Measurements from ENCODE around the gene ZFAND2B.

Gene ZFAND2B

DNA sequence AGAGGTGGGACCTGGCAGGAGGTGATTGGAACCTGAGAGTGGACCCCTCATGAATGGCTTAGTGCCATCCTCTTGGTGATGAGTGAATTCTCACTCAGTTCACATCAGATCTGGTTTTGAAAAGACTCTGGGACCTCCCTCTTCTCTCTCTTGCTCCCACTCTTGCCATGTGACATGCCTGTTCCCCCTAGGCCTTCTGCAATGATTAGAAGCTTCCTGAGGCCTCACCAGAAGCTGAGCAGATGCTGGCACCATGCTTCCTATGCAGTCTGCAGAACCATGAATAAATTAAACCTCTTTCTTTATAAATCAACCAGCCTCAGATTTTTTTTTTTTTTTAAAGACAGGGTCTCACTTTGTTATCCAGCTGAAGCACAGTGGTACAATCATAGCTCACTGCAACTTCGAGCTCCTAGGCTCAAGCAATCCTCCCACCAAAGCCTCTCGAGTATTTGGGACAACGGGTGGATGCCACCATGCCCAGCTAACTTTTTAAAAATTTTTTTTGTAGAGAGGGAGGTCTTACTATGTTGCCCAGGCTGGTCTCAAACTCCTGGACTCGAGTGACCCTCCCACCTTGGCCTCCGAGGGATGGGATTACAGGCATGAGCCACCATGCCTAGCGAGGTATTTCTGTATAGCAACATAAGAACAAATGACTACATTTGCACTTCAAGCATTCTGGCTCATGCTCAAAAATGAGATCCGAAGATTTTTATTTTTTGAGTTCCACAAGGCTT is 2.0 kb upstream of the ZFAND2B start:
- no peak for DNase-seq

DNA sequence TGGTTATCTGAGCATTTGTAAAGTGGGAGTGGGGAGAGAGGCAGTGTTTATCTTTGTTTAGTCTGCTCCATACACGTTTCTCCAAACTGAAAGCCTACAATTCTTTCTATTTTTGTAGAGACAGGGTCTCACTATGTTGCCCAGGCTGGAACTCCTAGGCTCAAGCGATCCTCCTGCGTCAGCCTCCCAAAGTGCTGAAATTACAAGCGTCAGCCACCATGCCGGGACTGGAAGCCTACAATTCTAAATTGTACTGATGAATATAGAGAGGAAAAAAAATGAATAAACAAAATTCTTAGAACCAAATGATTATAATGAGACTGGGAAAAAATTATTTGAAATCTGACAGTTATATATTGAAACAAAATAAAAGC is 1.4 kb upstream of the ZFAND2B start:
- DNase-seq, result no peak

- DNase-seq, result no peak
These were observed 628 bp upstream of the ZFAND2B start for GRCh38 chr2:219205981-219206327.

DNA sequence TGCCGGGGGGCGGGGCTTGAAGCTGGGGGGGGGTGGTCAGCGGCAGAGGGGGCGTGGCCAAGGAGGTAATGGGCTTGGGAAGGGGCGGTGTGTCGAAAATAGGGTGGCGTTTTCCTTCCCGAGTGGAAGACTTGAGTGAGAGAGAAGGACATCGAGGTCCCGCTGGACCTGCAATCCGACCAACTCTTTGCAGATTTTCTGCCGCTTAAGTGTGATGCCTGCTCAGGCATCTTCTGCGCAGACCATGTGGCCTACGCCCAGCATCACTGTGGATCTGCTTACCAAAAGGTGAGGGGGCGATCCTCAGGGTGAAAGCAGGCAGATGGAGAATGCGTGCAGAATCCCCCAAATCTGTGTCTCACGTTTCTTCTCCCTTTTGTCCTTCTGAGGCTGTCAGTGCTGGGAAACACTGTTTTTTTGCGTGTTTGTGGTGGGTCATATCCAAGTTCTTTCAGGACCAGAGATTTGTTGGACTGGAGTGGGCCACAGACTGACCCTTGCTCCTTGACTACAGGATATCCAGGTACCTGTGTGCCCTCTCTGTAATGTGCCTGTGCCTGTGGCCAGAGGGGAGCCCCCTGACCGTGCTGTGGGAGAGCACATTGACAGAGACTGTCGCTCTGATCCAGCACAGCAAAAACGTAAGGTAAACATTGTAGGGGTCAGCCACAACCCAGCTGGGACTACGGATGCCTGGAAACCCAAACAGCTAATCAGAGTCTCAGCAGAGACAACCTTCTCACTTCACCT is 727 bp downstream of the ZFAND2B start:
- no peak for DNase-seq

GRCh38 chr2:219207884-219208740 is 1.5 kb downstream of the ZFAND2B start:
- DNase-seq, result no peak

GRCh38 chr2:219209236-219210195 is 2.9 kb downstream of the ZFAND2B start:
- DNase-seq, result no peak

DNA sequence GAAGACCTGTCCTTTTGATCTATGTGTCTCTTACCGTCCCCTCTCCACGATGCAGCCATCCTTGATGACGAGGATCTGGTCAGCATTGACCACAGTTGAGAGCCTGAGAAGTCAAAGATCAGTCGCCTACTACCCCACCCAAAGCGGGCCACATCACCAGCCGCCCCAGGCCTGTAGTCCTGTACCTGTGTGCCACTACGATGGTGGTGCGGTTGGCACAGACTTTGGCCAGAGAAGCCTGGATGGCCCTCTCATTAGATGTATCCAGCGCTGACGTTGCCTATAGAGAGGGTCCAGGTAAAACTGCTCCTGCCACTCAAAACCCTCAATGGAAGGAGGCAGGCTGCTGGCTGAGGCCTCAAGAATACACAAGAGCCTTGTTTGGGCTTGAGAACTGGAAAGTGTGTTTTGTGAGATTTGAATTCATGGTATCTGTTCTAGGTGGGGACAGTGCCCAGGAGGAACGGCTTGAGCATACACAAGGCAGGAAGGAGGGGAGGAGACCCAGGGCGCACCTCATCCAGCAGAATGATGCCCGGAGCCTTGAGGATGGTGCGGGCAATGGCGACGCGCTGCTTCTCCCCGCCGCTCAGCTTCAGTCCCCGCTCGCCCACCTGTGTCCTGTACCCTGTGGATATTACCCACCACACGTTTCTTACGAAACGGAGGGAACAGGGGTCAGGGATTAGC is 3.8 kb downstream of the ZFAND2B start:
- no peak for DNase-seq

DNA sequence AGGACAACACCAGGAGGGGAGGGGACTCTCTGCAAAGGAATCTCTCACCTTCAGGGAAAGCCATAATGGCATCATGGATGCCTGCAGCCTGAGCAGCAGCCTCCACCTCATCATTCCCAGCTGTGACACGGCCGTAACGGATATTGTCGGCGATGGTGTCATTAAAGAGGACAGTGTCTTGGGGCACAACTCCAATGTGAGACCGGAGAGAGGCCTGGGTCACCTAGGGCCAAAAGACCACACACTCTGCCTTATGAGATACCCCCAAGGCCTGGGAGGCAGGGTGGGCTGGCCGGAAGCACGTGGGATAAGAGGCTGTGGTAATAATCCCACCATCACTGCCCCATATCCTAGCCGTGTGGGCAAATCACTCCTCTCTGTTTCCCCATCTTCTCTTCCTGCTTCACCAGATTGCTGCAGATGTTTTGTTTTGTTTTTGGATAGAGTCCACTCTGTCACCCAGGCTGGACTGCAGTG is 4.3 kb downstream of the ZFAND2B start:
- no peak for DNase-seq

- DNase-seq, result no peak
These were observed 6.4 kb downstream of the ZFAND2B start for GRCh38 chr2:219213026-219213415.

DNA sequence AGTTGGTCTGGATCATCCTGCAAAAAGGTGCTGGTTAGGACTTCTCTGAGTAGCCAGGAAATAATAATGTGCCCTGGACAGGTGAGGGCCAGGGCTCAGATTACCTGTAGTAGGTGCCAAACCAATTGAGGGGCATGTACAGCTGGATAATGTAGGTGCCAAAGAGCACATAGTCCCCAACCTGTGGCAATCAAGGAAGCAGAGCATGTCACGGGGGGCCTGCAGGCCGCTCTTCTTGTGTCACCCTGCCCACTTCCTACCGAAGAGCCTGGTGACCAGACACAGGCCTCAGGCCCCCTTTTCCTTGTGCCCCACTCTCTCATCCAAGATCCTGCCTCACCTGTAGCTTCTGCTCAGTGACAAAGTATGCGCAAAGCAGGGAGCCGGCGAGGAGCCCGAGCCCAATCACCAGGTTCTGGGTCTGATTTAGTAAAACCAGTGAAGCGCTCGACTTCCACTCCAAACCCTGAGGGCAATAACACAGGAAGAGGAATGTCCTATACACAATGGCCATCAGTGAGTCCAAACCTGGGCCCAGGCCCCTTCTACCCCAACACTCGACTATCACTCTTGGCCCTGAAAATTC is 7.0 kb downstream of the ZFAND2B start:
- DNase-seq, result no peak

DNA sequence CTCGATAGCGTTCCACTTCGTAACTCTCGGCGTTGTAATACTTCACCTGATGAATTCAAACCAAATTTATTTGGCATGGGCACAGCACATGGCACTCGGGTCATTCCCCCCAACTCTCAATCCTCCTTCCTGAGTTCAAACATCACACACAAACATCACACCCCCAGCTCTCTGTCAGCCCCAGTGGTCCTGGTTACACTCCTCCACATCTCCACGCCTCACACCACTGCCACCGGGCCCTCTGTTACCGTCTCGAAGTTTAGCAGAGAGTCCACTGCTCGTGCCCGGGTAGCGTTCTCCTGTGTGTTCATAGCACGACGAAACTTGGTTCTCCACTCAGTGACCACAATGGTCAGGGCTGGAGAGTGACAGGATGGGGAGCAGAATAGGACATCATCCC is 7.6 kb downstream of the ZFAND2B start:
- no peak for DNase-seq

- DNase-seq, result no peak
These were observed 8.2 kb downstream of the ZFAND2B start for GRCh38 chr2:219214786-219215185.

DNA sequence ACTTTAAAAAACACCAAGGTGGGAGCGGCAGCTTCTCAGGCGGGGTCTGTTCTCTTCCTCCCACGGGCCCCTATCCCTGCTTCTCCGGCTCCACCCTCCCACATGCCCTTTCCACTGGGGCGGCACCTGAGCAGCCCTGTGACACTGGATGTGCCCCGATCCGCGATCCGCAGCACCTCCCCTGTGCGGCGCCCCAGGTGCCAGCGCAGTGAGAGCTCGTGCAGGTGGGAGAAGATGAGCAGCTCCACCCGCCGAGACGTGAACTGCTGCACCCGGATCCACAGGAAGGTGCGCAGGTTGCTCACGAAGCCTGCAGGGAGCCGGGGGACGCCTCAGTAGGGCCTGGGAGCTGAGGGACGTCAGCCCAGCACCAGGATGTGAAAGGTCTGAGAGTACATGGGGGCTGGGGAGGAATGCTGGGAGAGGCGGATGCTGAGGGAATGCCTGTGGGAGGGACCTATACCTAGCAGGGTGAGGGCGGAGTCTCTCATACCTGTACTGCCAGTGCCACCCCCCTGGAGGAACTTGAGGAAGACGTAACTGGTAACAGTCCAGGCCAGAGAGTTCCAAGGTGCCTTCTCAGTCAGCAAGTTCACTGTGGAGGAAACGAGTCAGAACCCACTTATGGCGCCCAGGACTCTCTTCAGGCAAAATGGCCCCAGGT is 9.4 kb downstream of the ZFAND2B start:
- DNase-seq, result no peak

DNA sequence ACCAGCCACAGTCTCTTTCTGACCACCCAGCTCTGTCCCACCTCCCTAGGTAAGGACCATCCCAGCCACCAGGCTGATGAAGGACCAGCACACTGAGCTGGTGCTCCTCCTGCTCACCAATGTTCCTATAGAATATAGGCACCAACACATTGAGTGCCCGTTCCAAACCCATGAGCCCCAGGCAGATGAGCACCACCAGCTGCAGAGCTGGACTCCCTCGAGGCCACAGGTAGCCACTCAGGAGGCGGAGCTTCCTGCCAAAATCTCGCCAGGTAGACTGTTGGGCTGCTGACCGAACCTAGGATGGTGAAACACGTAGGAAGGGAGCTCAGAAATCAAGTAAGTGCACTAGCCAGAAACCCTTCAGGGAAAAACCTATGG is 9.9 kb downstream of the ZFAND2B start:
- DNase-seq, result no peak

GRCh38 chr2:219218217-219218731 is 11.7 kb downstream of the ZFAND2B start:
- DNase-seq, result peak; percentile 18

DNA sequence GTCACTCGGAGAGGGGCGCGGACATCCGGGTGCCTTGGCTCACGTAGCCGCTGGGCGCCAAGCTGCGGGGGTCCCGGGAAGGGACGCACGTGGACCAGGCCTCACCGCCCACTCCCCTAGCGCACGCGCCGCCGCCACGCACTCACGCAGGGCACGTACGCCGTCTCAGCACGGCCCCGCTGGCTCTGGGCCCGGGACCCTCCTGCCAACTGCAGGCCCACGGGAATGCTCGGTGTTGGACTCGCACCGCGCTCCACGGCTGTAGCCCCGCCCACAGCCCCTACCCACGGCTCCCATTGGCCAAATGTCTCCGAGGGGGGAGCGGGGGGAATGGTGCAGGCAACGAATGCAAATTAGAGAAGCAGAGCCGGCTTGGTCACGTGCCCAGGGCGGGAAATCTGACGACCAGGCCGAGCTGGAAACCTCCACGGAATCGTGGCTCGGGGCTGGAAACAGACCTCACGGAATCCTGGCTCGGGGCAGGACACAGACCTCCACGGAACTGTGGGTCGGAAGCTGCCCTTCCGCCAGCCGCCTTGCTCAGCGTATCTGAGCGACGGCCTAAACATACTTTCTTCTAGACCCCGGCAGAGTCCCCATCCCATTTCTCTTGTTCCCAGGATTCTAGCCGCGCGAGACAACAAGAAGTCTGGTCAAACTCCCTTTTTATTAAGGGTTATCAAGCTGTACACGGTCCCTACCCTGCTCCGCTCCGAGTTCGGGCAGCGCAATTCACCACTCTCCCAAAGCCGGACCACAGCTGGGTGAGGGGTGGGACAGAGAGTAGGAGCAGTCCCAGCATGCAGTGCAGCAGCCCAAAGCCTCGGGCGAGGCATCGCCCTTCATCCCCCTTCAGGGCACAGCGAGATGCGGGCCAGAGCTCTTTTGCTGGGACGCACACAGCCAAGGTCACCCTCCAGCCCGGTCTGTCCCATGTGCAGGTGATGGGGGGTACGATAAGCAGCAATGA is 12.4 kb downstream of the ZFAND2B start, which contains the start of gene ABCB6:
ABCB6 (minus strand) TSS at position 227 of the 970 bp plus-strand sequence. CDS start 285 bp downstream, outside the sequence.
- DNase-seq, result peak; percentile 84

DNA sequence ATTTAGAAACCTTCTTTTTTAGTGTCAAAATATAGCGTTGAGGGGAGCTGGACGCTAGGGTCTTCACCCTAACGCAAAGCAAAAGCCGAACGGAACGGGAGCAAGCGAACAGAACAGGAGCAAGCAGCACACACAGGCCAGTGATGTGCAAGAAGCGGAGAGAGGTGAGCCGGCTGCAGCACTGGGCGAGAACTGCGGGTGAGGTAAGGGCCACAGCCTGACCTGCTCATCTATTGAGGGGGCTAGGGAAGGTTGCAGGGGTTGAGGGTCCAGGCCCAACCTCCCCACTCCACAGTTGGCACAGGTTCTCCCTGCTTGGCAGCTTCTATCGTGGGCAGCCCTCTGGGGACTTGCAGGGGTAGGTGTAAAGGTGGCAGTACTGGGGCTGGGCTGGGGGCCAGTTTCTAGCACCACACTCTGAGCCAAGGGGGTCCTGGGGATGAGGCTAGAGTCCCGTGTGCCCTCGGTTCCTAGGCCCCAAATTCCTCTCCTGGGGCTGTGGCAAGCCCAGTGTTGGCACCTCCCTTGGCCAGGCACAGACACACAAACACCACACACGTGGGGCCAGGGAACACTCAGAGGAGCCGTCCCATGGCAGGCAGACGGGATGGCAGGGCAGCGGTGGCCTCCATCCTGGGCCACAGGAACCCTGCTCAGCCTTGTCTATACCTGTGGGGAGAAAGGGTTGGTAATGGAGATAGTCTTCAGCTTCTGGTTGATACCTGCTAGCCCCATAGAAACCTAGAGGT is 13.4 kb downstream of the ZFAND2B start:
- no peak for DNase-seq

DNA sequence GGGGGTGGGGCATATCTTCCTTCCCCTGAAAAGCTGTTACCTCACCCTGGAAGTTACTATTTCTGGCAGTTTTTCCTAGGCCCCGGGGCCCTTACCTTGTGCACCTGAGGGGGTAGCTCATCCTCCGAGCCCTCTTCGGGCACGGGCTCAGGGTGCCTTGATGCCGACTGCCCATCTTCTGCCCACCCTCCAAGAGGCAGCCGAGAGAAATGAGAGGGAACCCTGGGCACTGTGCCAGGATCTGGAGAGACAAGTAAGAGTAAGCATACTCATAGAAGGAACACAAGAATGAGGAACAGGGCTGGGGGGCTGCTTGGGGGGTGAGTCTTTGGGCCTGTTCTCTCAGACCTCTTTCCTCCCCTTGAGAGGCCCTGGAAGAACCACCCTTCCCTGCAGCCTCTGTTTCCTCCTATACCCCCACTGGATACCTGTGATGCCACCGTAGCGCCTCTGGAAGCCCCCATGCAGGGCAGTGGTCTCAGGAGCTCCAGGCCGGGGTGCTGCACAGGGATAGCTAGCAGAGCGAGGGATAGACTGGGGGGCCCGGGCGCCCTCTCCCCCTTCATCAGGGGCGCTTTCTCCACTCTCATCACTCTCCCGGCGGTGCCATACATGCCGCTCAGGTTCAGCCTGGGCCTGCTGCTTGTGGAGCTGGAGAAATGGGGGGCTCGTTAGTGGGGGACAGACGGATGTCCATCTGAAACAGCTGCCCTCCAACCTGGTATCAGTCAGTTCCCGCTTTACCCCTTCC is 14.2 kb downstream of the ZFAND2B start:
- DNase-seq, result no peak

Data from activated CD4-positive, alpha-beta T cell treated with anti-CD3 and anti-CD28 coated beads, Interleukin-2, amount 50 U/mL, for 1 hour (primary cell).